GM19240 (cell line): ENCODE results near the gene ARID5B.
"Not testable (repeated sequence)": the region's sequence is repeated elsewhere in the genome, so short reads cannot be mapped to it uniquely, and the experiment has no call there.

Source experiments
- DNase-seq: peaks from one replicate; pipeline ENCODE4 v3.0.0; 2011; ENCODE audit warnings: low spot score; ENCODE audit not compliant: insufficient read length

The ARID5B gene

GRCh38 chr10:61900829-61901792 is at the start of gene ARID5B:
ARID5B (plus strand) TSS chr10:61901699; CDS start chr10:61901710, 11 bp downstream.
- no peak for DNase-seq

DNA sequence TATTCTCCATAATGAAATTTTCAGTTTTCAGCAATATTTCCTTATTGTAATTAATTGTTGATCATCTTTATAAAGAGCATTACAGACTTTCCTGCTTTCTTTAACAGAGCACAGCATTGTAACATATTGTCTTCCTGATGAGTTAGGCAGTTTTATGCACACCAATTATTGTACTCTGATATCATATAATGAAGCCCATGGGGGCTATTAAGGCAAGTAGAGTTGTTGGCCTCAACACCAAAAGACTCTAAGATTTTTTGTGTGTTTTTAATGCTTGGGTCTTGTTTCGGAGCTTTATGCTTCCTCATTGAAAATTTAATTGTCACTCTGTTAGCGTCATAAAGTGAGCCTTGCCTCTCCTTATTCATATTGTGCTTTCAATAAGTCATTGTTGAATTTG is 49.2 kb upstream of the ARID5B start:
- DNase-seq = no peak

DNA sequence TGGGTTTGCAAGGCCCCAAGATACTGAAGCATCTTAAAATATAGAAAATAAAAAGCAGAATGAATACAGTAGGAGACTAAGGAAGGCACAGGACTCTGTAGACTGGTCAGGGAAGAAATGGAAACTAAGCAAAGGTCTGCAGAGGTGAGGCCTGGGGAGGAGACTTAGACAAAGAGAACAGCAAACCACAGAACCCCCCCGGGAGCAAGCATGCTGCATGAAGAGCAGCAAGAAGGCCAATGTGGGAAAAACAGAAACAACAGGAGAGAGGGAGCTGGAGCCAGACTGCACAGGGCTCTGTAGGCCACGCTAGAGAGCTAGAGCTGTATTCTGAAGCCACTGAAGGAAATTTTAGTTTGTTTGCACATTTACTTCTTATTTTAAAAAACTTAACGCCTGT is 45.7 kb upstream of the ARID5B start:
- DNase-seq = no peak

GRCh38 chr10:61857746-61858145 is 43.8 kb upstream of the ARID5B start:
- no peak for DNase-seq

GRCh38 chr10:61859786-61860185 is 41.7 kb upstream of the ARID5B start:
- no peak for DNase-seq

GRCh38 chr10:61860964-61861758 is 40.3 kb upstream of the ARID5B start:
- DNase-seq = no peak

- DNase-seq = no peak
These were observed 37.5 kb upstream of the ARID5B start for GRCh38 chr10:61863981-61864380.

GRCh38 chr10:61866700-61867368 is 34.7 kb upstream of the ARID5B start:
- DNase-seq = no peak

DNA sequence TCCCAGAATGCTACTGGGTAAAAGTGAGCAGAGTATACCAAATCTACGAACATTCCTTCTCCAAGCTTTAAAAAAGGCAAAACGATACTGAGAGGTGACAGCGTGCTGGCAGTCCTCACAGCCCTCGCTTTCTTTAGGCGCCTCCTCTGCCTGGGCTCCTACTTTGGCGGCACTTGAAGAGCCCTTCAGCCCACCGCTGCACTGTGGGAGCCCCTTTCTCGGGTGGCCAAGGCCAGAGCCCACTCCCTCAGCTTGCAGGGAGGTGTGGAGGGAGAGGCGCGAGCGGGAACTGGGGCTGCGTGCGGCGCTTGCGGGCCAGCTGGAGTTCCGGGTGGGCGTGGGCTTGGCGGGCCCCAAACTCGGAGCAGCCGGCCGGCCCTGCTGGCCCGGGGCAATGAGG is 34.1 kb upstream of the ARID5B start:
- not testable (repeated sequence) for DNase-seq

DNA sequence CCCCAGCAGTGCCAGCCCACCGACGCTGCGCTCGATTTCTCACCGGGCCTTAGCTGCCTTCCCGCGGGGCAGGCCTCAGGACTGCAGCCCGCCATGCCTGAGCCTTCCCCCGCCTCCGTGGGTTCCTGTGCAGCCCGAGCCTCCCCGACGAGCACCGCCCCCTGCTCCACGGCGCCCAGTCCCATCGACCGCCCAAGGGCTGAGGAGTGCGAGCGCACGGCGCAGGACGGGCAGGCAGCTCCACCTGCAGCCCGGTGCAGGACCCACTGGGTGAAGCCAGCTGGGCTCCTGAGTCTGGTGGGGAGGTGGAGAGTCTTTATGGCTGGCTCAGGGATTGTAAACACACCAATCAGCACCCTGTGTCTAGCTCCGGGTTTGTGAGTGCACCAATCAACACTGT is 33.7 kb upstream of the ARID5B start:
- DNase-seq = not testable (repeated sequence)

DNA sequence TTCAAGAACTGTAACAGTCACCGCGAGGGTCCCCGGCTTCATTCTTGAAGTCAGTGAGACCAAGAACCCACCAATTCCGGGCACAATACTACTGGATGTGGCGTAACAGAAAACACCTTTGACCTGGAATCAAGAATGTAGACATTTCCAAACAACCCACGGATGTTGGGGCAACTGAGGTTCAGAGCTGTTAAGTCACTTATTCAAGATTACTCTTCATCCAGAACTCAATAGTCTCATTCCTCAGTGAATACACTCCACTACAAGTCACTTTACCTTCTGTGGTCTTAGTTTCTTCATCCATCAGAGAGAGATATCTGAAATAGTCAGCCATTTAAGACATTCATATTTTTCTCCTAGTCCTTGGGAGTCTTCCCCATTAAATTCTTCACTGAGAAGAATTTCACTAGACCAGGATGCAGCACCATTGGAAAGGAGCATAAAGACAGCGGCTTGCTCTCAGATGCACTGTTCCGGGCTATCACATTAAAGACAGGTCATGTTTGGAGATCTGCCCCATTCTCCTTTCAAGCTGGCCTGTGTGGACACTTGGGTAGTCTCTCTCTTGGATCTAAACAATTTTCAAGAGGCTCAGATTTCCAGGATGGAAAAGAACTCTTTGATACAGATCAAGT is 32.3 kb upstream of the ARID5B start:
- DNase-seq = no peak

DNA sequence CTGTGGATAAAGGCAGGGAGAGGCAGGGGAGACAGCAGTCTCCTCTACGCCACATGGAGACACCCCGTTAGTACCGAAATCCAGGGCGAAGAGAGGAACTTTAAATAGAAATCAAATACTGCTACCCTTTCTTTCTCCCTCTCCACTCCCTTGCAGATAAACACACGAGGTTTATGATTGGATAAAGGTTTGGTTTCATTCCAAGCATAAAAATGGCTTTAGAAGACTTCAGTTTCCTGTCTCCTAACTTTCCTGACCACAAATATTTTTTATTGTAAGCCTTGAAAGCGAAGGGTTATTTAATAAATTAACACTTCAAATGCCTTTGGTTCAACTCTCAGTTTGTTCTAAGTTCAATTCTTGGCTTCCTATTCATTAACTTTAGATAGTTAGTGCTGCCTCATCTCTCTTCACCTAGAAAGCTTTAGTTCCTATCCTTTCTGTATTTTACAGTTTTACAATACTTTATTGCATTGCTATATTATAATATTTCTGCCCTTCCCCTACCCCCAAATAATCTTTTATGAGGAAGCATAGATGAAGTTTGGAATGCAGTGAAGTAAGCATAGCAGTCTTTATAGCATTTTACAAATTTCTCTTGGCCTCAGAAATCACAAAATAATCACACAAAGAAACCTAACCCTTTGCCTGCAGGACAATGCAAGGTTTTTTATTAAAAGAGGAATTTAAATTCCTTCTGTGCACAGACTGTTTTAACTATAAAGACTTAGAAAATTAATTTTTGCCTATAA is 31.5 kb upstream of the ARID5B start:
- no peak for DNase-seq

GRCh38 chr10:61870526-61870895 is 31.0 kb upstream of the ARID5B start:
- DNase-seq = no peak

DNA sequence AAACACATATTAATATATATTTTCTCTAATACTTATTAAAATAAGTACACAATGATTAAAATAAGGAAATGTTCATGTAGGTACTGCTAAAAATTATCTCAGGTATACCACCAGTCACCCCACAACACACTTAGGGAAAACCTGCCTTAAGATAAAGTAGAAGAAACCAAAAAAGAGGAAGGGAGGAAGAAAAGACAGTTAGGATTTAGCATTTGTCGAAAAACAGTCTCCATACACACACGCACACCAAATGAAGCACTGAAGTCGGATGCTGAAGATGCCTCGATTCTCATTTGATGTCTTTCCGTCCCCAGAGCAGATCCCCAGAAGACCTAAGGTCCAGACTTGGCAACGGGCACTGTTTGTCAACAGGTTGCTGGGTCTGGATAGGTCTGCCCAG is 30.0 kb upstream of the ARID5B start:
- no peak for DNase-seq

DNA sequence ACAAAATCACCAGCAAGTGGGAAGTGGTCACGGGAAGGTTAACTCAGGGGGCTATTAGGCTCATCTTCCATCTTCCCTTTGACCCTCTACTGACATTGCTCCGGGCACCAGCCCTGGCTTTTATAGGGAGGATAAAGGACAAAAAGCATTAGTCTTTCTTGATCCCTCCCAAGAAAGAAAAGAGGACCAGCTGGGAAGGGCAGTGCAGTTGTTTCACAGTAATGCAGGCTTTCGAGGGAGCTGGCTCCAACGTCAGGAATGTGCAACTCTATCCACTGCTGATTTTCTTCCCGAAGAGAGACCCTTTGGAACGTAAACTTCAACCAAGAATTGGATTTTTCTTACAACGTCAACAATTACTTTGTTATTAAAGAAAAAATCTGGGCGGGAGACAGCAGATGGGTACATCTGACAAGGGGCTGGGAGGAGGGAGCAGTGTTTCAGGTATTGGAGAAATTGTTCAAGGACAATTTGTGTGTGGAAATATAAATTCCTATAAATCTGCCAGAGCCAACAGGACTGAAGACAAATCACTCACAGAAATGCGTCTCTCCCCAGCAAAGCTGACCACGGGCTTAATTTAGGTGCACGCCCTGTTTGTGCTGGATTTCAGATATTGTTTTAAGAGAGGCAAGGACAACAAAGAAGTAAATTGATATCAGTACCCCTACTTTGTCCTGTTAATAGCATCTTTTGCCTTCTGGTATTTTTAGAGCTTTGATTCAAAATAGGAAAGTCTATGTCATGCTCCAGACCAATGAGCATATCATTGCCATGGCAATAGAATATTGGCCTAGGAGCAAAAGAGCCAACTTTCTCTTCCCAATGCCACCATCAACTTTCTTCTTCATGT is 23.4 kb upstream of the ARID5B start:
- no peak for DNase-seq

- DNase-seq = no peak
These were observed 22.8 kb upstream of the ARID5B start for GRCh38 chr10:61878740-61879068.

GRCh38 chr10:61882621-61883370 is 18.7 kb upstream of the ARID5B start:
- no peak for DNase-seq

- DNase-seq = no peak
These were observed 18.0 kb upstream of the ARID5B start for GRCh38 chr10:61883371-61884025.

DNA sequence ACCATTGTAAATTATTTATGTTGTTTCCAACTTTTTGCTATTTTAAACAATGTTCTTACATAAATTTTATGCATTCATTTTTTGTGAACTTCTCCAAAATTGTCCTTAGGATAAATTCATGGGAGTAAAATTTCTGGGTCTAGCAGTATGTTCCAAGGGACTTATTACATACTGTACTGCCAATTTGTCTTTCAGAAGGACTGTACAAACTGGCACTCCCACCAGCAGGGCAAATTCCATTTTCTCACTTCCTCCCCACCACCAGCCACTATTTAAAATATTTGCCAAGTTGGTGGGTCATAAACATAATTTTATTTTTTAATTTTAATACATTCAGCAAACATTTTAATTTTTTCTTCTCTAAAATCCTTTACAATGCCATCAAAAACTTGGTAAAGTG is 13.7 kb upstream of the ARID5B start:
- no peak for DNase-seq
